SK-N-SH (cell line): ENCODE data around the gene CTNNA3. TPM values are rescaled to one million over a fixed set of nuclear protein-coding genes. Genes with fewer than 3 reads are reported as not detected.

Experiments
- CTCF ChIA-PET: fragments of 300-600, 350-600 bp; formaldehyde crosslinking; extraction: SDS; loops from one replicate; lab custom pipeline; 2021; lab: Yijun Ruan, JAX
- POLR2A ChIA-PET: fragments of 350-600 bp; sonication (Branson Sonifier 250); formaldehyde crosslinking; extraction: SDS; loops from one replicate; lab custom pipeline; 2020; ENCODE audit warnings: antibody characterized with exemption, inconsistent platforms; lab: Yijun Ruan, JAX
- DNase-seq: peaks from one replicate; pipeline ENCODE4 v3.0.0; 2012
- H2AFZ ChIP-seq: fragments of 200-600 bp; sonication (generic); 2 replicates; pipeline ENCODE4 v1.8.1; 2016; ENCODE audit warnings: antibody characterized with exemption, mild to moderate bottlenecking, low read depth
- H3F3A ChIP-seq: fragments of 200-600 bp; sonication (generic); replicated peaks from 2 replicates; pipeline ENCODE3; 2016; ENCODE audit warnings: antibody characterized with exemption, mild to moderate bottlenecking; ENCODE audit not compliant: insufficient read depth
- H3K27ac ChIP-seq, 2 experiments: fragments of 200-500 bp in 1 of 2; fragments of 200-600 bp in 1 of 2; sonication (Bioruptor generic) in 1 of 2; sonication (generic), shearing (Covaris generic) in 1 of 2; 2 replicates each; pipeline versions ENCODE4 v1.5.1 to v1.6.1; 2014 to 2016; ENCODE audit warnings: low read depth in 2 of 2, inconsistent platforms in 1 of 2, low read length in 1 of 2, mild to moderate bottlenecking in 1 of 2, mixed read lengths in 1 of 2
- H3K27me3 ChIP-seq: fragments of 200-600 bp; sonication (generic), shearing (Covaris generic); 2 replicates; pipeline ENCODE4 v1.6.1; 2016; ENCODE audit warnings: mixed run types; ENCODE audit not compliant: insufficient read depth
- H3K36me3 ChIP-seq, 2 experiments: fragments of 200-500 bp in 1 of 2; fragments of 200-600 bp in 1 of 2; sonication (Bioruptor generic) in 1 of 2; sonication (generic) in 1 of 2; replicated peaks in 1 of 2; 2 replicates each; pipeline versions ENCODE3 to v1.5.1; 2014 to 2016; ENCODE audit warnings: low read length in 1 of 2, mild to moderate bottlenecking in 1 of 2; ENCODE audit not compliant: insufficient read depth in 2 of 2, control insufficient read depth in 1 of 2
- H3K4me1 ChIP-seq, 2 experiments: fragments of 200-500 bp in 1 of 2; fragments of 200-600 bp in 1 of 2; sonication (Bioruptor generic) in 1 of 2; sonication (generic), shearing (Covaris generic) in 1 of 2; 2 replicates each; pipeline versions ENCODE4 v1.5.1 to v1.6.1; 2014 to 2016; ENCODE audit warnings: low read depth in 1 of 2, low read length in 1 of 2, mixed run types in 1 of 2; ENCODE audit not compliant: insufficient read depth in 2 of 2, control insufficient read depth in 1 of 2
- H3K4me2 ChIP-seq: fragments of 200-600 bp; sonication (generic), shearing (Covaris generic); 2 replicates; pipeline ENCODE4 v1.6.1; 2017; ENCODE audit warnings: mixed run types
- H3K4me3 ChIP-seq, 2 experiments: fragments of 200-500 bp in 1 of 2; fragments of 200-600 bp in 1 of 2; sonication (Bioruptor generic) in 1 of 2; sonication (generic), shearing (Covaris generic) in 1 of 2; 2 replicates each; pipeline versions ENCODE4 v1.5.1 to v1.8.1; 2014 to 2016; ENCODE audit warnings: low read depth in 2 of 2, inconsistent platforms in 1 of 2, low read length in 1 of 2, mild to moderate bottlenecking in 1 of 2, mixed read lengths in 1 of 2, moderate library complexity in 1 of 2
- H3K79me2 ChIP-seq: fragments of 200-600 bp; sonication (generic); 2 replicates; pipeline ENCODE4 v1.8.1; 2017; ENCODE audit warnings: mild to moderate bottlenecking; ENCODE audit not compliant: insufficient read depth
- H3K9ac ChIP-seq: fragments of 200-600 bp; sonication (generic); 2 replicates; pipeline ENCODE4 v1.6.1; 2017; ENCODE audit warnings: mixed run types
- H3K9me2 ChIP-seq: fragments of 200-600 bp; sonication (generic); 2 replicates; pipeline ENCODE4 v1.6.1; 2017; ENCODE audit warnings: mixed run types
- H3K9me3 ChIP-seq: fragments of 200-600 bp; sonication (generic); 2 replicates; pipeline ENCODE4 v1.6.1; 2017; ENCODE audit warnings: mixed run types, mild to moderate bottlenecking, moderate library complexity
- H4K20me1 ChIP-seq: fragments of 200-600 bp; sonication (generic); 2 replicates; pipeline ENCODE4 v1.6.1; 2017; ENCODE audit warnings: mild to moderate bottlenecking, mixed run types; ENCODE audit not compliant: insufficient read depth
- CHD2 ChIP-seq: fragments of 150-350 bp; IDR thresholded peaks from 2 replicates; pipeline ENCODE4 v1.6.1; 2018; ENCODE audit warnings: low read length; ENCODE audit not compliant: partially characterized antibody
- ELF1 ChIP-seq: IDR thresholded peaks from 2 replicates; pipeline ENCODE4 v1.4.0; 2012
- EP300 ChIP-seq, 2 experiments: IDR thresholded peaks; 2 replicates each; pipeline versions ENCODE4 v1.4.0 to v1.6.1; 2012; ENCODE audit warnings: borderline replicate concordance in 1 of 2, low read depth in 1 of 2, low read length in 1 of 2
- EZH2phosphoT487 ChIP-seq: fragments of 200-600 bp; sonication (generic); IDR thresholded peaks from 2 replicates; pipeline ENCODE4 v1.6.1; 2017; ENCODE audit warnings: low read depth, mixed run types, mild to moderate bottlenecking, antibody characterized with exemption, moderate library complexity, borderline replicate concordance
- GABPA ChIP-seq: IDR thresholded peaks from 2 replicates; pipeline ENCODE4 v1.4.0; 2012; ENCODE audit warnings: low read depth, mild to moderate bottlenecking
- JUND ChIP-seq: IDR thresholded peaks from 2 replicates; pipeline ENCODE4 v1.4.0; 2012
- MXI1 ChIP-seq: IDR thresholded peaks from 2 replicates; pipeline ENCODE4 v1.6.1; 2012; ENCODE audit warnings: mild to moderate bottlenecking, low read depth, low read length, improper control_type of control experiment
- NFIC ChIP-seq: IDR thresholded peaks from 2 replicates; pipeline ENCODE4 v1.4.0; 2012; ENCODE audit warnings: borderline replicate concordance
- POLR2AphosphoS5 ChIP-seq: IDR thresholded peaks from 2 replicates; pipeline ENCODE4 v1.6.1; 2012; ENCODE audit warnings: low read depth, low read length
- RCOR1 ChIP-seq: fragments of 150-350 bp; IDR thresholded peaks from 2 replicates; pipeline ENCODE4 v1.6.1; 2017; ENCODE audit warnings: antibody characterized with exemption, low read length
- REST ChIP-seq: IDR thresholded peaks from 2 replicates; pipeline ENCODE4 v1.6.1; 2012; ENCODE audit warnings: mild to moderate bottlenecking, low read depth, low read length, moderate library complexity
- RXRA ChIP-seq: IDR thresholded peaks from 2 replicates; pipeline ENCODE4 v1.4.0; 2012; ENCODE audit warnings: low read depth, mild to moderate bottlenecking, borderline replicate concordance
- SIN3A ChIP-seq: IDR thresholded peaks from 2 replicates; pipeline ENCODE4 v1.6.1; 2012; ENCODE audit warnings: low read depth, mild to moderate bottlenecking, low read length, moderate library complexity, borderline replicate concordance
- SMC3 ChIP-seq: IDR thresholded peaks from 2 replicates; pipeline ENCODE4 v1.6.1; 2012; ENCODE audit warnings: low read depth, low read length, improper control_type of control experiment
- TAF1 ChIP-seq: IDR thresholded peaks from 2 replicates; pipeline ENCODE4 v1.6.1; 2012; ENCODE audit warnings: low read depth, mild to moderate bottlenecking, low read length, moderate library complexity, borderline replicate concordance
- TCF12 ChIP-seq: IDR thresholded peaks from 2 replicates; pipeline ENCODE4 v1.4.0; 2012
- TEAD4 ChIP-seq: IDR thresholded peaks from 2 replicates; pipeline ENCODE4 v1.4.0; 2012; ENCODE audit warnings: mild to moderate bottlenecking, borderline replicate concordance; ENCODE audit not compliant: insufficient read depth
- USF2 ChIP-seq: fragments of 150-350 bp; IDR thresholded peaks from 2 replicates; pipeline ENCODE4 v1.6.1; 2017; ENCODE audit warnings: antibody characterized with exemption, low read length, low read depth, borderline replicate concordance
- YY1 ChIP-seq: IDR thresholded peaks from 2 replicates; pipeline ENCODE4 v1.4.0; 2012; ENCODE audit warnings: low read depth, mild to moderate bottlenecking
- ZBTB33 ChIP-seq: IDR thresholded peaks from 2 replicates; pipeline ENCODE4 v1.4.0; 2012; ENCODE audit warnings: low read depth, borderline replicate concordance
- WGBS: methylation state at CpG from one replicate; pipeline ENCODE4 v1.1.6; 2017; ENCODE audit warnings: low lambda C conversion rate; 5-methylcytosine and 5-hydroxymethylcytosine counted together
- polyA plus RNA-seq, 3 experiments: library from polyadenylated mRNA; depleted of rRNA; stranded (reverse); fragments of >200 nt; gene quantifications; 2 replicates each; pipeline ENCODE4 v1.2.3, GENCODE V29; 2012

CTNNA3 gene
- polyA plus RNA-seq, 1 of the 3 experiments (the other 2 are of a cell fraction) = not detected

GRCh38 chr10:67144530-67144929, 551.5 kb downstream of the CTNNA3 start:
- WGBS = 15% methylated on average over 1 of the region's 1 CpG
- no peak for DNase-seq
- H3K27ac ChIP-seq = no peak overlapping the region
- no peak overlapping the region for H3K4me2 ChIP-seq
- no peaks in the 10 kb centered on the region for H3K4me1 ChIP-seq
- H3K36me3 ChIP-seq = no peaks in the 10 kb centered on the region
- H3K27me3 ChIP-seq = no peaks in the 10 kb centered on the region
- no peaks in the 10 kb centered on the region for H3K79me2 ChIP-seq
- H3K9ac ChIP-seq = no peak overlapping the region
- no peaks in the 10 kb centered on the region for H3K9me3 ChIP-seq
- ChIA-PET POLR2A (no interaction called here), CTCF (no interaction called here)
- H3K9me2 ChIP-seq = no peaks in the 10 kb centered on the region
- no peaks in the 10 kb centered on the region for H4K20me1 ChIP-seq
- H3F3A ChIP-seq = no peaks in the 10 kb centered on the region
- TF ChIP-seq USF2 = no peak
- no peak for TF ChIP-seq NFIC
- TF ChIP-seq TAF1 = no peak
- H2AFZ ChIP-seq = no peak overlapping the region
- H3K4me3 ChIP-seq = no peak overlapping the region

- ChIA-PET POLR2A (no interaction called here), CTCF (interaction anchor here (0.8 kb wide), 1 partner anchor 30 kb away, joined by 3 read pairs; no protein-coding TSS in a partner anchor)
- no peaks in the 10 kb centered on the region for H3K4me1 ChIP-seq
- H3K36me3 ChIP-seq = no peaks in the 10 kb centered on the region
- no peak for DNase-seq
- no peaks in the 10 kb centered on the region for H3F3A ChIP-seq
- no peaks in the 10 kb centered on the region for H3K79me2 ChIP-seq
- no peaks in the 10 kb centered on the region for H3K9me2 ChIP-seq
- no peaks in the 10 kb centered on the region for H4K20me1 ChIP-seq
- TF ChIP-seq EZH2phosphoT487 (no peak), RXRA (no peak), TEAD4 (no peak), JUND (no peak), USF2 (no peak), GABPA (no peak), CHD2 (no peak), ZBTB33 (no peak), SMC3 (no peak), ELF1 (no peak), RCOR1 (no peak), MXI1 (no peak), REST (no peak), NFIC (no peak), YY1 (no peak), EP300 (IDR thresholded peaks at IDR 0.05; ENCODE audit: borderline replicate concordance in 1 of 2, low read depth in 1 of 2, low read length in 1 of 2) (no peak), TCF12 (no peak), SIN3A (no peak), POLR2AphosphoS5 (no peak)
- no peaks in the 10 kb centered on the region for H3K27me3 ChIP-seq
- no peak overlapping the region for H2AFZ ChIP-seq
- WGBS = 2% methylated on average over 6 of the region's 6 CpGs
- no peak overlapping the region for H3K9ac ChIP-seq
- no peaks in the 10 kb centered on the region for H3K9me3 ChIP-seq
- no peak overlapping the region for H3K4me2 ChIP-seq
- no peak overlapping the region for H3K4me3 ChIP-seq
- H3K27ac ChIP-seq = no peak overlapping the region
These were observed 554.7 kb downstream of the CTNNA3 start for GRCh38 chr10:67141300-67141699.
